ENCODE measurements around the gene LMAN2. TPM values are rescaled to one million over a fixed set of nuclear protein-coding genes. Genes with fewer than 3 reads are reported as not detected.

The LMAN2 gene
- total and polyA plus RNA-seq, 8 donors = 73.5 to 621 (median 117) TPM

GRCh38 chr5:177294632-177295031 is 56.8 kb downstream of the LMAN2 start:
- DNase-seq = no peak
- TF ChIP-seq POLR2AphosphoS5 (IDR thresholded peaks at IDR 0.05) = no peak
- TF ChIP-seq EP300 (IDR thresholded peaks at IDR 0.05) = no peak
- no peak for TF ChIP-seq POLR2A (IDR thresholded peaks at IDR 0.05)
- no peak for TF ChIP-seq CTCF (IDR thresholded peaks at IDR 0.05)
- Histone ChIP-seq H3K36me3 (peaks cover 40 to 79% (median 74%) of the 10 kb centered on the region in 4 donors), H3K27ac (no peak overlapping the region), H3K4me3 (no peak overlapping the region), H3K9me3 (no peaks in the 10 kb centered on the region), H3K4me1 (peaks cover 11 to 35% (median 15%) of the 10 kb centered on the region in 4 donors), H3K27me3 (no peaks in the 10 kb centered on the region)
- 91 to 97% (median 93%) methylated on average over 3 of the region's 3 CpGs for WGBS, 5 donors
- intact Hi-C loops (cut with DNase I; ENCODE audit: low total_unique reads) = loop anchor here (10.0 kb wide), 1 partner anchor 170 kb away; no protein-coding TSS in a partner anchor

- Histone ChIP-seq H3K27ac (no peak overlapping the region), H3K4me3 (no peak overlapping the region), H3K4me1 (peaks cover 8 to 29% (median 12%) of the 10 kb centered on the region in 4 donors), H3K9me3 (no peaks in the 10 kb centered on the region), H3K27me3 (no peaks in the 10 kb centered on the region), H3K36me3 (peaks cover 44 to 81% (median 80%) of the 10 kb centered on the region in 4 donors)
- intact Hi-C loops (cut with DNase I; ENCODE audit: low total_unique reads) = loop anchor here (10.0 kb wide), 1 partner anchor 169 kb away; no protein-coding TSS in a partner anchor
- no peak for DNase-seq
- WGBS, 5 donors = 94 to 98% (median 96%) methylated on average over 10 to 12 of the region's 12 CpGs
- TF ChIP-seq POLR2A (IDR thresholded peaks at IDR 0.05) (no peak), POLR2AphosphoS5 (IDR thresholded peaks at IDR 0.05) (no peak), CTCF (IDR thresholded peaks at IDR 0.05) (no peak), EP300 (IDR thresholded peaks at IDR 0.05) (no peak)
Measured at GRCh38 chr5:177293819-177294581, 57.5 kb downstream of the LMAN2 start.

- Histone ChIP-seq H3K4me3 (no peak overlapping the region), H3K9me3 (no peaks in the 10 kb centered on the region), H3K27ac (no peak overlapping the region), H3K4me1 (peaks cover 6 to 19% (median 10%) of the 10 kb centered on the region in 4 donors), H3K27me3 (no peaks in the 10 kb centered on the region), H3K36me3 (peaks cover 53 to 100% (median 99%) of the 10 kb centered on the region in 4 donors)
- DNase-seq = no peak
- WGBS, 5 donors = 93 to 96% (median 95%) methylated on average over 7 of the region's 7 CpGs
- intact Hi-C loops (cut with DNase I; ENCODE audit: low total_unique reads) = loop anchor here (10.0 kb wide), 1 partner anchor 167 kb away; no protein-coding TSS in a partner anchor
- TF ChIP-seq POLR2AphosphoS5 (IDR thresholded peaks at IDR 0.05) (no peak), EP300 (IDR thresholded peaks at IDR 0.05) (no peak), CTCF (IDR thresholded peaks at IDR 0.05) (no peak), POLR2A (IDR thresholded peaks at IDR 0.05) (no peak)
Measured at GRCh38 chr5:177291735-177292134, 59.7 kb downstream of the LMAN2 start.

- Histone ChIP-seq H3K27me3 (no peaks in the 10 kb centered on the region), H3K9me3 (no peaks in the 10 kb centered on the region), H3K4me1 (peaks cover 0 to 11% (median 4%) of the 10 kb centered on the region in 4 donors), H3K27ac (no peak overlapping the region), H3K36me3 (peaks cover 50 to 100% (median 100%) of the 10 kb centered on the region in 4 donors), H3K4me3 (no peak overlapping the region)
- no peak for DNase-seq
- 93 to 96% (median 94%) methylated on average over 12 of the region's 12 CpGs for WGBS, 5 donors
- intact Hi-C loops (cut with DNase I; ENCODE audit: low total_unique reads) = loop anchor here (10.0 kb wide), 1 partner anchor 166 kb away; no protein-coding TSS in a partner anchor
- TF ChIP-seq CTCF (IDR thresholded peaks at IDR 0.05) (no peak), POLR2A (IDR thresholded peaks at IDR 0.05) (no peak), EP300 (IDR thresholded peaks at IDR 0.05) (no peak), POLR2AphosphoS5 (IDR thresholded peaks at IDR 0.05) (no peak)
Measured at GRCh38 chr5:177290816-177291596, 60.5 kb downstream of the LMAN2 start.
